Panc1 (cell line): ENCODE data around the gene AFF2. TPM values are rescaled to one million over a fixed set of nuclear protein-coding genes. Genes with fewer than 3 reads are reported as not detected.

ENCODE experiments used
- ATAC-seq: fragments of 200-7000 bp; cut with Tn5 transposase; 2 replicates; pipeline ENCODE4 v1.9.1; 2020; ENCODE audit warnings: mild to moderate bottlenecking, moderate library complexity
- BruUV-seq: library from RNA; stranded (reverse); fragments of 400-500 nt; replicated peaks from 2 replicates; lab custom pipeline; 2021; lab: Mats Ljungman, UMichigan
- CTCF ChIA-PET: fragments of 300-600 bp; sonication (Branson Sonifier 250); formaldehyde crosslinking; loops from one replicate; lab custom pipeline; 2022; ENCODE audit warnings: antibody characterized with exemption; lab: Charles Lee
- POLR2A ChIA-PET: fragments of 300-600 bp; sonication (Branson Sonifier 250); formaldehyde crosslinking; loops from one replicate; lab custom pipeline; 2022; ENCODE audit warnings: antibody characterized with exemption; lab: Charles Lee
- DNase-seq: peaks from one replicate; pipeline ENCODE4 v3.0.0-alpha.2; 2010; ENCODE audit warnings: low read depth, low spot score
- H3K27ac ChIP-seq: 2 replicates; pipeline ENCODE4 v1.5.1; 2011; ENCODE audit warnings: mild to moderate bottlenecking, low read length, inconsistent platforms
- H3K27me3 ChIP-seq: fragments of 200-500 bp; sonication (Bioruptor generic); 2 replicates; pipeline ENCODE4 v1.6.0; 2014; ENCODE audit warnings: low read length, inconsistent platforms; ENCODE audit not compliant: control insufficient read depth, insufficient read depth
- H3K36me3 ChIP-seq: fragments of 200-500 bp; sonication (Bioruptor generic); 2 replicates; pipeline ENCODE4 v1.5.1; 2014; ENCODE audit warnings: inconsistent platforms, mild to moderate bottlenecking, low read length, moderate library complexity; ENCODE audit not compliant: control insufficient read depth, insufficient read depth
- H3K4me1 ChIP-seq: 2 replicates; pipeline ENCODE4 v1.5.1; 2011; ENCODE audit warnings: inconsistent platforms, mild to moderate bottlenecking, low read length, moderate library complexity; ENCODE audit not compliant: control insufficient read depth, insufficient read depth
- H3K4me3 ChIP-seq, 2 experiments: 2 replicates each; pipeline ENCODE4 v1.5.1; 2011 to 2012; ENCODE audit warnings: low read depth in 2 of 2, low read length in 2 of 2, mild to moderate bottlenecking in 2 of 2, inconsistent platforms in 1 of 2, moderate library complexity in 1 of 2
- H3K9me3 ChIP-seq: fragments of 200-500 bp; sonication (Bioruptor generic); 2 replicates; pipeline ENCODE4 v1.5.1; 2014; ENCODE audit warnings: low read depth, mild to moderate bottlenecking, inconsistent platforms, low read length, moderate library complexity; ENCODE audit not compliant: control insufficient read depth, insufficient read depth
- CTCF ChIP-seq: fragments of 450-650 bp; IDR thresholded peaks from 2 replicates; pipeline ENCODE4 v1.5.1; 2017; ENCODE audit warnings: mild to moderate bottlenecking
- POLR2AphosphoS5 ChIP-seq: IDR thresholded peaks from 2 replicates; pipeline ENCODE4 v1.6.1; 2012; ENCODE audit warnings: mild to moderate bottlenecking, low read depth, low read length, moderate library complexity
- REST ChIP-seq, 2 experiments: IDR thresholded peaks; 2 replicates each; pipeline ENCODE4 v1.6.1; 2011 to 2012; ENCODE audit warnings: low read depth in 2 of 2, control low read depth in 1 of 2, low read length in 1 of 2, mild to moderate bottlenecking in 1 of 2, moderate library complexity in 1 of 2; ENCODE audit not compliant: insufficient read depth in 1 of 2
- SIN3A ChIP-seq: IDR thresholded peaks from 2 replicates; pipeline ENCODE4 v1.6.1; 2012; ENCODE audit warnings: low read depth, mild to moderate bottlenecking, low read length, moderate library complexity, borderline replicate concordance; ENCODE audit not compliant: insufficient read depth
- TCF7L2 ChIP-seq: IDR thresholded peaks from 2 replicates; pipeline ENCODE4 v1.6.1; 2011; ENCODE audit warnings: mild to moderate bottlenecking, low read depth, low read length, inconsistent platforms
- in situ Hi-C: cut with HindIII; loops from 2 replicates; pipeline ENCODE4 v1.10.0; 2016; ENCODE audit warnings: low sequenced_read_pairs, low pct_unique_long_range_greater_than_20kb
- intact Hi-C: fragments of 100-400 bp; cut with micrococcal nuclease; formaldehyde crosslinking; loops from one replicate; pipeline ENCODE4 v1.10.0; 2022; ENCODE audit not compliant: unreplicated experiment
- total RNA-seq: library from RNA; stranded (reverse); gene quantifications from one replicate; pipeline ENCODE4 v1.2.1, GENCODE V29; 2021; ENCODE audit not compliant: unreplicated experiment

The AFF2 gene
- total RNA-seq, 1 experiment from 2014 or later: 0.05 TPM

- no peaks in the 10 kb centered on the region for H3K27me3 ChIP-seq
- H3K27ac ChIP-seq: no peak overlapping the region
- ChIA-PET POLR2A (no interaction called here), CTCF (no interaction called here)
- no peak overlapping the region for H3K4me3 ChIP-seq
- in situ Hi-C loops (no loop called here), intact Hi-C loops (no loop called here)
- TF ChIP-seq CTCF (no peak), TCF7L2 (no peak), POLR2AphosphoS5 (no peak), REST (IDR thresholded peaks at IDR 0.05; ENCODE audit: insufficient read depth in 1 of 2, low read depth in 2 of 2, low read length in 1 of 2) (no peak), SIN3A (no peak)
- no peaks in the 10 kb centered on the region for H3K4me1 ChIP-seq
- no peak for DNase-seq
- H3K36me3 ChIP-seq: no peaks in the 10 kb centered on the region
- no peak for ATAC-seq
- no TSS peak for BruUV-seq
- no peaks in the 10 kb centered on the region for H3K9me3 ChIP-seq
Measured at GRCh38 chrX:148534291-148534690, 33.9 kb downstream of the AFF2 start.

- CTCF ChIA-PET: no interaction called here
- POLR2A ChIA-PET: no interaction called here
- ATAC-seq (no peak), DNase-seq (no peak)
- TF ChIP-seq TCF7L2: no peak
- no peak for TF ChIP-seq POLR2AphosphoS5
- no peak for TF ChIP-seq REST (IDR thresholded peaks at IDR 0.05; ENCODE audit: insufficient read depth in 1 of 2, low read depth in 2 of 2, low read length in 1 of 2)
- no peak for TF ChIP-seq CTCF
- TF ChIP-seq SIN3A: no peak
- no peaks in the 10 kb centered on the region for H3K27me3 ChIP-seq
- H3K9me3 ChIP-seq: no peaks in the 10 kb centered on the region
- no TSS peak for BruUV-seq
- H3K4me1 ChIP-seq: no peaks in the 10 kb centered on the region
- no peak overlapping the region for H3K27ac ChIP-seq
- no peak overlapping the region for H3K4me3 ChIP-seq
- intact Hi-C loops (no loop called here), in situ Hi-C loops (no loop called here)
- H3K36me3 ChIP-seq: no peaks in the 10 kb centered on the region
Measured at GRCh38 chrX:148535639-148536038, 35.2 kb downstream of the AFF2 start.
